Mammary epithelial cell (primary cell): ENCODE data around the gene NUCB1.

Source experiments
- CTCF ChIP-seq, 2 donors: IDR thresholded peaks in 1 of 2; conservative IDR thresholded peaks in 1 of 2; 2 replicates each; pipeline ENCODE4 v1.5.1; 2011 to 2012; ENCODE audit warnings: inconsistent platforms in 2 of 2, low read length in 2 of 2, mild to moderate bottlenecking in 2 of 2, control low read depth in 1 of 2, low read depth in 1 of 2; ENCODE audit not compliant: insufficient read depth in 1 of 2; ENCODE audit errors: extremely low read depth in 1 of 2
- EZH2 ChIP-seq: IDR thresholded peaks from 2 replicates; pipeline ENCODE4 v1.6.1; 2012; ENCODE audit warnings: low read length, inconsistent platforms, borderline replicate concordance

GRCh38 chr19:48969276-48970138 lies 69.4 kb downstream of the NUCB1 start:
- TF ChIP-seq CTCF (conservative IDR thresholded peaks at IDR 0.05 in 1 of 2, IDR thresholded peaks at IDR 0.05 in 1 of 2; ENCODE audit: extremely low read depth in 1 of 2, insufficient read depth in 1 of 2, low read depth in 1 of 2, low read length in 2 of 2) (no peak), EZH2 (no peak)
